ENCODE data around the gene DNPH1.
A peak's percentile ranks its signal among the peaks of the same experiment; 100 is the strongest.

The DNPH1 gene

GRCh38 chr6:43247114-43247999, 18.1 kb upstream of the DNPH1 start (continued):
- TF ChIP-seq ZNF132 (tag by site-specific recombination; IDR thresholded peaks at IDR 0.05; ENCODE audit: borderline replicate concordance) (no peak), ZNF24 (tag by site-specific recombination; IDR thresholded peaks at IDR 0.05) (peak; percentile 58), ZNF488 (tag by site-specific recombination; IDR thresholded peaks at IDR 0.05) (no peak), ZNF366 (tag by site-specific recombination; conservative IDR thresholded peaks at IDR 0.05) (no peak; the same call in 1 of the 2 replicates), PRDM1 (tag by site-specific recombination; IDR thresholded peaks at IDR 0.05) (no peak), ZNF677 (tag by site-specific recombination; IDR thresholded peaks at IDR 0.05) (no peak), ZNF239 (tag by site-specific recombination; IDR thresholded peaks at IDR 0.05) (no peak)

- Histone ChIP-seq H3K4me1 (ENCODE audit: control insufficient read depth, insufficient read depth, low read length) (peaks cover 10% of the 10 kb centered on the region; the same call in 1 of the 2 replicates), H3K36me3 (ENCODE audit: control insufficient read depth in 2 of 2, insufficient read depth in 1 of 2, low read length in 2 of 2) (no peaks in the 10 kb centered on the region), H3K9me3 (ENCODE audit: control insufficient read depth, insufficient read depth, low read depth, low read length) (no peaks in the 10 kb centered on the region), H3K4me3 (ENCODE audit: low read depth, low read length) (peak overlapping the region; percentile 30), H3K27ac (ENCODE audit: extremely low read depth, low read depth, low read length) (no peak overlapping the region)
- ChIA-PET CTCF (interaction anchor here (0.7 to 1.1 kb wide), 6 partner anchors 17 to 315 kb away, joined by 3 to 6 read pairs (median 3); partner anchors contain the start of gene DNPH1), POLR2A (interaction anchor here (0.6 to 1.3 kb wide), 8 partner anchors 9 to 233 kb away, joined by 3 to 10 read pairs (median 5); partner anchors contain the start of genes CRIP3, CUL7, CUL9 and DNPH1)
- TF ChIP-seq ZNF121 (tag by site-specific recombination; IDR thresholded peaks at IDR 0.05) = no peak
- no peak for TF ChIP-seq ZNF2 (tag by site-specific recombination; IDR thresholded peaks at IDR 0.05)
- no peak for TF ChIP-seq ZNF624 (tag by site-specific recombination; IDR thresholded peaks at IDR 0.05)
- TF ChIP-seq ZNF16 (tag by site-specific recombination; IDR thresholded peaks at IDR 0.05; ENCODE audit: low read depth) = no peak
- TF ChIP-seq TRIM28 (IDR thresholded peaks at IDR 0.05; ENCODE audit: borderline replicate concordance, low read length) = peak; percentile 73; the same call in 1 of the 2 replicates
- TF ChIP-seq ZNF707 (tag by site-specific recombination; IDR thresholded peaks at IDR 0.05) = peak; percentile 55; the same call in 1 of the 2 replicates
- TF ChIP-seq SP2 (tag by site-specific recombination; IDR thresholded peaks at IDR 0.05) = peak; percentile 44; the same call in 1 of the 2 replicates
- TF ChIP-seq ZFP37 (tag by site-specific recombination; IDR thresholded peaks at IDR 0.05) = no peak
- TF ChIP-seq ZNF398 (tag by site-specific recombination; IDR thresholded peaks at IDR 0.05) = no peak
- TF ChIP-seq ZBTB11 (tag by site-specific recombination; conservative IDR thresholded peaks at IDR 0.05; ENCODE audit: low read depth) = peak; percentile 96; the same call in 1 of the 2 replicates
- peak; percentile 74 for TF ChIP-seq IKZF3 (tag by site-specific recombination; IDR thresholded peaks at IDR 0.05)
- TF ChIP-seq KLF16 (tag by site-specific recombination; IDR thresholded peaks at IDR 0.05) = no peak
- TF ChIP-seq PATZ1 (tag by site-specific recombination; IDR thresholded peaks at IDR 0.05) = 0 out of 2 replicates have a peak, but pooled peaks have one; percentile 10
- no peak for TF ChIP-seq ZNF23 (tag by site-specific recombination; IDR thresholded peaks at IDR 0.05; ENCODE audit: borderline replicate concordance)
- no peak for TF ChIP-seq ZNF112 (tag by site-specific recombination; IDR thresholded peaks at IDR 0.05)
- peak; percentile 28; the same call in 1 of the 2 replicates for TF ChIP-seq ZNF513 (tag by site-specific recombination; IDR thresholded peaks at IDR 0.05)
These were observed 17.2 kb upstream of the DNPH1 start for GRCh38 chr6:43246301-43247113.

Measured in HEK293 (cell line).